ENCODE measurements around the gene IL31.

Gene IL31

GRCh38 chr12:122155705-122156104 is 18.3 kb downstream of the IL31 start:
- DNase-seq (ENCODE audit: low read depth) = no peak

GRCh38 chr12:122152754-122153153 is 21.3 kb downstream of the IL31 start:
- no peak for DNase-seq (ENCODE audit: low read depth)

DNA sequence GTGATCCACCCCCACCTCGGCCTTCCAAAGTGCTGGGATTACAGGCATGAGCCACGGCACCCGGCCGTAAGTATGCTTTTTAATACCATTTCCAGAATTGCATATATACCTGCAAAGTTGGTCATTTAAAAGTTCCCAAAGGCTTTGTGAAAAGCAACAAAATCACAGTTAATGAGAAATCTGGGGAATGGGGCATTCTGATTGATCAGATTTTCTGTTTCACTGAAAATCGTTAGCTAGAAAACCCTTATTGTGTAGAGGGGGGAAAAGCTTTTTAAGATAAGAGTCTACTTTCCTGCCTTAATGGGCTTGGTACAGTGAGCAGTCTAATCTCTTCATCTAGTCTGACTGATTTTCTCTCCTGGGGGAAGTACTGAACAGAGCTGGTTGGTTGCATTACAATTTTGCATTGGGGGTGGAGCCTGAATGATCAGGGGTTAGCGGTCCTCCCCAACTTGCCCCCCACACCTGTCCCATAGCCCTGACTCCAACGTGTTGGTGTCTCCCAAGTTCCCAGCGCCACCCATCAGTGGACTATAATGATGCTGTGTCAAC is 23.8 kb downstream of the IL31 start:
- no peak for DNase-seq (ENCODE audit: low read depth)

DNA sequence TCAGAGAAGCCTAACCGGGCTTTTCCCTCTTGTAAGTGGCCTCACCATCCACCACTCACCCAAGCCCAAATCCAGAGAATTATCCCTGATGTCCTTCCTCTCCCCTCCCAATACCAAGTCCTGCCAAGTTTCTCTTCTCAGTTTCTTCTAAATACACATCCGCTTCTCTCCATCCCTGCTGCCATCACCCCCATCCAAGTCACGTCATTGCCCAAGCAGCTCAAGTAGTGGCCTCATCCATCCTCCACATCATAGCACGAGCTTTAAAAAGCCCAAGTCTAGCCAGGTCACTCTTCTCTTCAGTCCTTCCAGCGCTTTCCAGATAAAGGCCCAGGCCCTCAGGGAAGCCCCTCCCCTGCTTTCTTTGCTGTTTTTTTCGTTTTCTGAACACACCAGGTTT is 25.4 kb downstream of the IL31 start:
- DNase-seq (ENCODE audit: low read depth) = no peak

DNA sequence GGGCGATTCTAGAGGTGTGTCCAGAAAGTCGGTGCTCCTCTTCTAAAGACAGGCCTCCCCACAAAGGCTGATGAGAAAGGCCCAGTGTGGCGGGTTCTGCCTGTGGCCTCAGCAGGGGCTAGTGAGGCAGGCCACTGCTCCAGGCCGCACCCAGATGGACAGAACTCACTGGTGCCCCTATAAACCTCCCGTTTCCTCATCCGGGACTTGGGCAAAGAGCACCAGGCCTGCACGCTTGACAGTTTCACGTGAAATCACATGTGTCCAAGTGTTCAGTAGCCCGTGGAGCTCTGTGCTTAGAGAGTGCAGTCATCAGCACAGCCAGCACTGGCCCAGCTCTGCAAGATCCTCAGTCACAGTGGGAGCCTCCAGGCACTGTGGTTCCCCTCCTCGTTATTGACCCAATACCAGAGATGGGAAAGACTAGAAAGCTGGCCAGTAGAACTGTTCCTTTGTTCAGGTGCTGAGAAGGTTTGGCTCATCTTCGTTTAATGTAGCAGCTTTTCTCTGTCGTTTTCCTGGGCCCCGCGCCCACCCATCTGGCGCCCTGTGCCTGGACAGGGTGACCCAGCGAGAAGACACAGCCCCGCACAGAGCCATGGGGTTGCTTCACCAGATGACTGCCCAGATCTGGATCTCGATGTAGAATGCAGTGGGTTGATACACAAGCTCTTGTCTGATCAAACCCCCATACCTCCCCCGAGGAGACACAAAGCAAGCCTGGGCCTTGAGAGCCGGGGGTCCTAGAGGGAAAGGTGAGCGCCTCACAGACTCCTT is 26.3 kb downstream of the IL31 start:
- no peak for DNase-seq (ENCODE audit: low read depth)

GRCh38 chr12:122145505-122146330 is 28.3 kb downstream of the IL31 start:
- no peak for DNase-seq (ENCODE audit: low read depth)

DNA sequence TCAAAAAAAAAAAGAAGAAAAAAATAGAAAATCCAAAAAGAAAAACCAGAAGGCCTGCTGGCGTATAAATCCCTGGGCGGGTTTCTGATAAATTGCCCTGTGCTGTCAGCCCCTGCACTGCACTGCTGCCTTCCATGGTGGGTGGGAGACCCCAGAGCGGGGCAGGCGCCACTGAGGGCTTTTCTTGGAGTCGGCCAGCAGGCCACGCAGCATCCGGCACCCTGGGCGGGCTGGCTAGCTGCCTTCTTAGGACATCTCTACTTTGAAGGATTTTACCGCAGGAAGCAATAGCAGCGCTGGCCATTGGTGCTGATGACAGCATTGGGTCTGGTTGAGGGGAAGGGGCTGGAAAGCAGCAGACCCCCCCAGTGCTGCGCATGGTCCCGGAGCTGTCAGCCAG is 29.1 kb downstream of the IL31 start:
- DNase-seq (ENCODE audit: low read depth) = no peak

- DNase-seq (ENCODE audit: low read depth) = no peak
These were observed 31.2 kb downstream of the IL31 start for GRCh38 chr12:122142857-122143256.

DNA sequence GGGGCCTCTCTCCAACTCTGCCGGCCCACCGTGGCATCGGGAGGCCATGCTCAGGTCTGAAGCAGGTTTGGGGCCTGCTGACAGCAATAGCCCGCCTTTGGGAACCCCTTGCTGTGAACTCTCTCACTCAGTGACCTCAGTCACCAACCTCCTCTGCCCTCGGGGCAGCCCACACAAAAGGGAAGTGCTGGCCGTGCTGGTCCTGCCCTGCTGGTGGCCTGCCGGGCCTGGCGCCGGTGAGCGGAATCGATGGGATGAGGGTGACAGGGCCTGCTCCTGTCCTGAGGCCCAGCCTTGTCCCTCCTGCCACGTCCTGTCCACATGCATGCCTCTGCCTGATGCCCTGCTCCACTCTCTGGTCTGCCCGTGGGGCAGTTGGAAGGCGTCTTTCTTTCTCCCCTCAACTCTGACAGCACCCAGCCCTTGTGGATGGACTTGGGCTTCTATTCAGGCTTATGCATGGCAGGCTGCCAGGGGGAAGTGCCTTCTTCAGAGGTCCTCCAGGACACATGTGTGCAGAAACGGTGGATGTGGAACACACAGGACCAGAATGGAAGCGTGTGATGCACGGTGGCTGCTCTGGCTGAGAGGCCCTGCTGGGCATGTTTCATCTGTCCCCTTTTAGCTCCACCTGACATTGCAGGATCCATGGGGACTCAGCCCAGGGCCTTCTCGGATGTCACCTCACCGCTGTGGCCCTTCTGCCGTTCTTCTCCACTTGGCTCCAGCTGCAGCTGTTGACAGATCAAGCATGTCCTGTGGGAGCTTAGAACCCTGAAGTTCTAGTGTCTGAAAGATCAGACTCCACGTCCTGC is 31.9 kb downstream of the IL31 start:
- DNase-seq (ENCODE audit: low read depth) = no peak

GRCh38 chr12:122140467-122141257 is 33.4 kb downstream of the IL31 start:
- no peak for DNase-seq (ENCODE audit: low read depth)

DNA sequence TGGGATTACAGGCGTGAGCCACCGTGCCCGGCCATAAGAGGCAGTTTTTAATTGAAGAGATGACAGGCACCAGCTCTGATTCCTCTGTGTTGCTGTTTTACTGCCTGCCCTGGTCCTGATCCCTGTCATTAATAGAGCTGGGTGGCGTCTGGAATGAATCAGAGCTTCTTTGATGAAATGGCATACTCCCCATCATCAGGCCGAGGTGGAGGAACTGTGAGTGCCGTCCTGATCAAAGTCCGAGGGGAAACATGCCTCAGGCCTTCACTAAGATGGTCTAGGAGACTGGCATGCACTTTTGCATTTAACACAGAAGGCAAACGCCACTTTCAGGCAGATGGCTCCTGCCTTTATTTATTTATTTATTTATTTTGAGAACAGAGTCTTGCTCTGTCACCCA is 34.1 kb downstream of the IL31 start:
- no peak for DNase-seq (ENCODE audit: low read depth)

DNA sequence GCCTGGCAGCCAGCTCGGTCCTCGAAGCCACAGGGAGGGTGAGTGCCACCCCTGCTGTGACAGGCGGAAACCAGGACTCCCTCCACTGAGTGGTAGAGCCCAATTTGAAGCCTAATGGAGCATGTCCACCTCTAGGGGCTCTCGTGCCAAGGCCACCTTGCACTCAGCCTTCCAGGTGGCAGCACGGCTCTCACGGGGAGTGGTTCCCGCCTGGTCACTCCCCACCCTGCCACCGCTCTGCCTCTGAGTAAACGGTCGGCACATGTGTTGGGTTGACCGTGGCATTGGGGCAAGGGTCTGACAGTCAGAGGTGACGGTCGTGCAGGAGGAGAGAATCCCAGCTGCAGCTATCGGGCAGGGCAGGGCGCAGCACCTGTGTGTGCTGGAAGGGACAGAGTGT is 34.8 kb downstream of the IL31 start:
- no peak for DNase-seq (ENCODE audit: low read depth)

- DNase-seq (ENCODE audit: low read depth) = no peak
These were observed 35.4 kb downstream of the IL31 start for GRCh38 chr12:122138616-122139015.

GRCh38 chr12:122138181-122138580 is 35.8 kb downstream of the IL31 start:
- DNase-seq (ENCODE audit: low read depth) = no peak

DNA sequence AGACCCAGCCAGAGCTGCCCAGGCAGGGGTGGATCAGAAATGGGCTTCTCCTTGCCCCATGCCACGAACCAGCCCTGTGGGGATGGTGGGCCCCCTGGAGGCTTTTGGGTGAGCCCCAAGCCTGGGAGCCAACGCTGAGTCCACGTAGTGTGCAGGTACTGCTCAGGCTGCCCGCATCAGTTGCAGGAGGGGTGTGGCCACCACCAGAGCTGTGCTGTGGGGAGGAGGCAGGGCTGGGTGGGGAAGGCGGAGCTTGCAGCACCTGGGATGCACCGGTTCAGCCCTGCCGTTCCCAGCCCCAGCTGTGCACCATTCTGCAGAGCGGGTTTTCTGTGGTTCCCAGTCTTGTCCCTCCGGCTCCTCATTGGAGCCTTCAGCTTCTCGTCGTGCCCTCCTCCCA is 36.3 kb downstream of the IL31 start:
- DNase-seq (ENCODE audit: low read depth) = no peak

DNA sequence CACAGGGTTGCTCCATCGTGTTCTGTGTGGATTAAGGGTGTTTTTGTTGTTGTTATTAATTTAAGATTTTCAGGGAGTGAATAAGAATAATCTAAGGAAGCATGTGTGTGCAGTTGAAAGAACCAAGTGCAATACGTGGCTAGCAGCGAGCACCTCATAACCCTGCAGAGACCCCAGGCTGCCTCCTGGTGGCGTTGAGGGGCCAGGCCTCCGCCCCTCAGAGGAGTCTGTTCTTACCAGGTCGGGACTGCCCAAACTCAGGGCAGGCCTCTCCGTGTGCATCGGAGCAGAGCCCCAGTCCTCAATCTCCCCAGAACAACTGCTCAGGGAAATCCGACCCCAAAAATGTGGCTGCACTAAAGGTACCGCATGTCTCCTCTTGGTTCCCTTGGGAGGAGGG is 36.8 kb downstream of the IL31 start:
- DNase-seq (ENCODE audit: low read depth) = no peak

- DNase-seq (ENCODE audit: low read depth) = no peak
These were observed 38.5 kb downstream of the IL31 start for GRCh38 chr12:122135437-122136031.

- DNase-seq (ENCODE audit: low read depth) = no peak
These were observed 40.6 kb downstream of the IL31 start for GRCh38 chr12:122133192-122133950.

- no peak for DNase-seq (ENCODE audit: low read depth)
These were observed 43.9 kb downstream of the IL31 start for GRCh38 chr12:122130150-122130549.

GRCh38 chr12:122129131-122129530 is 44.9 kb downstream of the IL31 start:
- DNase-seq (ENCODE audit: low read depth) = no peak
